CD4-positive, alpha-beta memory T cell (primary cell): ENCODE results near the gene STOX2. TPM values are rescaled to one million over a fixed set of nuclear protein-coding genes. Genes with fewer than 3 reads are reported as not detected.

Source experiments
- CTCF ChIA-PET: fragments of 350-600 bp; sonication (Branson Sonifier 250); formaldehyde crosslinking; loops from one replicate; lab custom pipeline; 2021; ENCODE audit warnings: inconsistent platforms; ENCODE audit not compliant: partially characterized antibody; lab: Charles Lee
- POLR2A ChIA-PET: fragments of 350-600 bp; sonication (Branson Sonifier 250); formaldehyde crosslinking; loops from one replicate; lab custom pipeline; 2021; ENCODE audit not compliant: partially characterized antibody; lab: Charles Lee
- DNase-seq, 5 donors: peaks; one replicate each; pipeline versions ENCODE4 v3.0.0 to v3.0.0-alpha.2; 2020 to 2022; ENCODE audit warnings: mixed read lengths in 1 of 5
- H3K27ac ChIP-seq: one replicate; pipeline ENCODE4 v1.7.0; 2013; ENCODE audit warnings: low read depth, low read length
- H3K27me3 ChIP-seq: 2 replicates; pipeline ENCODE4 v1.7.0; 2013; ENCODE audit warnings: mild to moderate bottlenecking, low read length, moderate library complexity; ENCODE audit not compliant: insufficient read depth
- H3K36me3 ChIP-seq: 2 replicates; pipeline ENCODE4 v1.7.0; 2013; ENCODE audit warnings: mild to moderate bottlenecking, low read length, moderate library complexity; ENCODE audit not compliant: insufficient read depth
- H3K4me1 ChIP-seq: 2 replicates; pipeline ENCODE4 v1.7.0; 2013; ENCODE audit warnings: mild to moderate bottlenecking, low read length, moderate library complexity; ENCODE audit not compliant: insufficient read depth
- H3K4me3 ChIP-seq, 2 donors: one replicate each; pipeline ENCODE4 v1.7.0; 2013; ENCODE audit warnings: low read length in 2 of 2, mild to moderate bottlenecking in 1 of 2
- H3K9me3 ChIP-seq, 2 donors: one replicate each; pipeline ENCODE4 v1.7.0; 2013; ENCODE audit warnings: low read length in 2 of 2, control low read depth in 1 of 2; ENCODE audit not compliant: control insufficient read depth in 1 of 2
- H3K27ac Mint-ChIP-seq, 7 donors: one replicate each; pipeline ENCODE4 v1.8.0; 2020 to 2021; ENCODE audit warnings: mixed read lengths in 7 of 7, mild to moderate bottlenecking in 6 of 7, inconsistent platforms in 3 of 7, moderate library complexity in 3 of 7
- H3K27me3 Mint-ChIP-seq, 2 donors: one replicate each; pipeline ENCODE4 v1.8.0; 2020 to 2021; ENCODE audit warnings: mixed read lengths in 2 of 2
- H3K36me3 Mint-ChIP-seq, 2 donors: one replicate each; pipeline ENCODE4 v1.8.0; 2020 to 2021; ENCODE audit warnings: mixed read lengths in 2 of 2, inconsistent platforms in 1 of 2, mild to moderate bottlenecking in 1 of 2
- H3K4me1 Mint-ChIP-seq, 4 donors: one replicate each; pipeline ENCODE4 v1.8.0; 2020 to 2021; ENCODE audit warnings: mixed read lengths in 4 of 4, mild to moderate bottlenecking in 1 of 4
- H3K4me3 Mint-ChIP-seq, 8 donors: one replicate each; pipeline ENCODE4 v1.8.0; 2020 to 2021; ENCODE audit warnings: mixed read lengths in 8 of 8, mild to moderate bottlenecking in 7 of 8, moderate library complexity in 6 of 8, inconsistent platforms in 3 of 8
- H3K9me3 Mint-ChIP-seq, 8 donors: one replicate each; pipeline ENCODE4 v1.8.0; 2020 to 2021; ENCODE audit warnings: mixed read lengths in 8 of 8, mild to moderate bottlenecking in 5 of 8, inconsistent platforms in 3 of 8, moderate library complexity in 1 of 8
- intact Hi-C: fragments of 100-400 bp; cut with micrococcal nuclease; formaldehyde crosslinking; loops from one replicate; pipeline ENCODE4 v1.15.1; 2023
- polyA plus RNA-seq, 2 donors: library from polyadenylated mRNA; unstranded; fragments of 300-500 nt; fragmentation: Illumina TruSeq; gene quantifications; one replicate each; pipeline ENCODE4 v1.2.3, GENCODE V29; 2021
- total RNA-seq, 2 experiments: library from RNA; stranded (reverse); gene quantifications; one replicate each; pipeline ENCODE4 v1.2.3, GENCODE V29; 2021

Gene STOX2
- total and polyA plus RNA-seq, 4 experiments from 2014 or later = not detected

DNA sequence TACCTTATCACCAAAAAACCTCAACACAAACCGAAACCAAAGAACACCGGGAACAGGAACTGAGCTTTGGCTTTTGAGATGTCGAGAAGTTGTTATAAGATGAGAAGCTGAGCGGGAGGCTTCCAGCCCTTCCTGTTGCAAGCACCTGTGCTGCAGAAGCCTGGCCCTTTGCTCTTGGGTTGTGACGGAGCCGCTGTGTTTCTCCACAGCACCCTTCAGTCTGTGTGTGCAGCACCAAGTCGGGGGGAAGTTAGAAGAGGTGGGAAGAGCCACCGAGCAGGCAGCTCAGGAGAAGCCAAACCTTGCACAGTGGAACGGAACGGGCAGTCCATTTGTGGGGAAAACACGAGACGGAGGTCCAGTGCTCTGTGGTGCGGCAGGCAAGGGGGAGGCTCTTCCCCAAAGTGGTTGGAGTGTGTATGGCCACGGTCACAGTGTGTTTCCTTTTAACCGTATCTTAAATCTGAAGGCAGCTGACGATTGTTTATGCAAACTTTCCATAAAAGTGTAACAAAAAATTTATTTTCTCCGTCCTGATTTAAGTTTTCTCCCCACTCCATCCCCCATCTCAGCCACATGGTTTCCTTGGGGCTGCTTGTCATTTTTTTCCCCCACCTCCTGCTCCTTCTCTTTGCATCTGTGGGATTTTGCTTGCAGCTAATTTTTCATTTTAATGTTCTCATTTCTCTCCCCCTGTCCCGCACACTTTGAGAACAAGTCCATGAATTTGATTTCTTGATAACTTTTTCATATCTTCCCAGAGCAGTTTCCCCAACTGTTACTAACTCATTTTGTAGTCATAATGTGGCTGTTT, 123.7 kb downstream of the STOX2 start:
- Mint-ChIP-seq H3K36me3 (no peaks in the 10 kb centered on the region), H3K27me3 (peaks cover 9% of the 10 kb centered on the region in 2 donors), H3K4me3 (peak overlapping the region; percentile 86 to 95 (median 88)), H3K4me1 (peaks cover 19 to 24% (median 20%) of the 10 kb centered on the region in 4 donors), H3K27ac (peak overlapping the region in 5 of 7 donors; percentile 19 to 82 (median 48)), H3K9me3 (no peaks in the 10 kb centered on the region)
- intact Hi-C loops = no loop called here
- no peak overlapping the region for H3K27ac ChIP-seq
- DNase-seq = peak in 4 of 5 donors; percentile 11 to 17 (median 14)
- H3K4me3 ChIP-seq = peak overlapping the region; percentile 21 to 26
- peaks cover 12% of the 10 kb centered on the region for H3K4me1 ChIP-seq
- H3K27me3 ChIP-seq = no peaks in the 10 kb centered on the region
- ChIA-PET CTCF (no interaction called here), POLR2A (interaction anchor here (0.9 kb wide), 1 partner anchor 10 kb away, joined by 3 read pairs; no protein-coding TSS in a partner anchor)
- H3K9me3 ChIP-seq = no peaks in the 10 kb centered on the region
- H3K36me3 ChIP-seq = no peaks in the 10 kb centered on the region

DNA sequence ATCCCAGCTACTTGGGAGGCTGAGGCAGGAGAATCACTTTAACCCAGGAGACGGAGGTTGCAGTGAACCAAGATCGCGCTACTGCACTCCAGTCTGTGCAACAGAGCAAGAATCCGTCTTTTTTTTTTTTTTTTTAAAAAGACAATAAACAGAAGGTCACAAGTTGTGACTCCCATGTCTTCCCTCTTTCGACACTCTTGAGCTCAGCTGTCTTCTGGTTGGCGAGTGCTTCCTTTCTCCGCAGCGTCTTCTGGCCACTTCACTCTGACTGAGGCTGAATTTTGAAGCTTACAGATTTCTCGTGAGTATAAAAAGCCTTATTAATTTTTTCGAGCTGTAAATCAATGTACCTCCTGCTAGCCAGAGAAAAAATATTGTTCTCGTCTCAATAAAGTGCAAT, 124.9 kb downstream of the STOX2 start:
- Mint-ChIP-seq H3K4me1 (peaks cover 19 to 24% (median 20%) of the 10 kb centered on the region in 4 donors), H3K27ac (no peak overlapping the region), H3K27me3 (peaks cover 8 to 9% of the 10 kb centered on the region in 2 donors), H3K9me3 (no peaks in the 10 kb centered on the region), H3K4me3 (no peak overlapping the region), H3K36me3 (no peaks in the 10 kb centered on the region)
- H3K27ac ChIP-seq = no peak overlapping the region
- intact Hi-C loops = no loop called here
- ChIA-PET CTCF (no interaction called here), POLR2A (no interaction called here)
- no peaks in the 10 kb centered on the region for H3K27me3 ChIP-seq
- no peak for DNase-seq
- H3K4me3 ChIP-seq = no peak overlapping the region
- peaks cover 12% of the 10 kb centered on the region for H3K4me1 ChIP-seq
- no peaks in the 10 kb centered on the region for H3K36me3 ChIP-seq
- H3K9me3 ChIP-seq = no peaks in the 10 kb centered on the region

DNA sequence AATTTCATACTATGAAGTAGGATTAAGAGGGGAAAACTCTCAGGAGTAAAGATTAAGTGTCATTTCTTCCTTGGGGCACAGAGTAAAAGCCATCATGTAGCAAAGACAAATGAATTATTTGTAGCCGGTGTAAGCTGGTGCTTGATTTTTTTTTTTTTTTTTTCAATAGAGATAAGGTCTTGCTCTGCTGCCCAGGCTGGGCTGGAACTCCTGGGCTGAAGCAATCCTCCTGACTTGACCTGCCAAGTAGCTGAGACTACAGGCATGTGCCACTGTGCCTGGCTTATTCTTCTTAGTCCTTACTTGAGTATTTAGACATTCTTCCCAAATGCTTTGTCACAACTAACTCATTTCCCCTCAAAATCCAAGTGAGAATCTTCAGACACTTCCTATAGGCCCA, 125.7 kb downstream of the STOX2 start:
- no peak overlapping the region for H3K27ac ChIP-seq
- no peaks in the 10 kb centered on the region for H3K36me3 ChIP-seq
- Mint-ChIP-seq H3K36me3 (no peaks in the 10 kb centered on the region), H3K4me1 (peaks cover 19 to 24% (median 20%) of the 10 kb centered on the region in 4 donors), H3K4me3 (peak overlapping the region in 1 of 8 donors; percentile 40), H3K9me3 (no peaks in the 10 kb centered on the region), H3K27ac (no peak overlapping the region), H3K27me3 (peaks cover 9 to 10% of the 10 kb centered on the region in 2 donors)
- no peak overlapping the region for H3K4me3 ChIP-seq
- intact Hi-C loops = no loop called here
- no peaks in the 10 kb centered on the region for H3K27me3 ChIP-seq
- no peak for DNase-seq
- peaks cover 12% of the 10 kb centered on the region for H3K4me1 ChIP-seq
- POLR2A ChIA-PET = no interaction called here
- CTCF ChIA-PET = no interaction called here
- H3K9me3 ChIP-seq = no peaks in the 10 kb centered on the region

DNA sequence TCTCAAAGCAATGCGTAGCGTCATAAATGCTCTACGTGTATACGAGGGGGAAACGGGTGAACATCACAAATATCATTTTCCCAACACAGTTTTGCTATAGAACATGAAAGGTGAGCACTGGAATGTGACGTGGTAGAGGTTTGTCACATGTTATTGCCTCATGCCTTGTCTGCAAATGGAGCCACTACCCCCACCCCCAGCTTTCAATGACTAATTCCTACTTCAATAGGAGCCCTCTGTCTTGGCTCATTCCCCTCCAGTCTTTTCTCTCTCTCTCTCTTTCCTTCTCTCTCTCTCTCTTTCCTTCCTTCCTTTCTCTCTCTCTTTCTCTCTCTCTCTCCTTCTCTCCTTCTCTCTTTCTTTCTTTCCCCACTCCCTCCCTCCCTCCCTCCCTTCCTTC, 127.0 kb downstream of the STOX2 start:
- Histone ChIP-seq H3K9me3 (no peaks in the 10 kb centered on the region), H3K36me3 (no peaks in the 10 kb centered on the region), H3K4me3 (no peak overlapping the region), H3K27ac (no peak overlapping the region), H3K27me3 (no peaks in the 10 kb centered on the region), H3K4me1 (peaks cover 12% of the 10 kb centered on the region)
- ChIA-PET POLR2A (no interaction called here), CTCF (no interaction called here)
- Mint-ChIP-seq H3K9me3 (no peaks in the 10 kb centered on the region), H3K4me3 (no peak overlapping the region), H3K4me1 (peaks cover 19 to 24% (median 20%) of the 10 kb centered on the region in 4 donors), H3K36me3 (no peaks in the 10 kb centered on the region), H3K27me3 (peaks cover 9 to 10% of the 10 kb centered on the region in 2 donors), H3K27ac (no peak overlapping the region)
- no peak for DNase-seq
- intact Hi-C loops = no loop called here

DNA sequence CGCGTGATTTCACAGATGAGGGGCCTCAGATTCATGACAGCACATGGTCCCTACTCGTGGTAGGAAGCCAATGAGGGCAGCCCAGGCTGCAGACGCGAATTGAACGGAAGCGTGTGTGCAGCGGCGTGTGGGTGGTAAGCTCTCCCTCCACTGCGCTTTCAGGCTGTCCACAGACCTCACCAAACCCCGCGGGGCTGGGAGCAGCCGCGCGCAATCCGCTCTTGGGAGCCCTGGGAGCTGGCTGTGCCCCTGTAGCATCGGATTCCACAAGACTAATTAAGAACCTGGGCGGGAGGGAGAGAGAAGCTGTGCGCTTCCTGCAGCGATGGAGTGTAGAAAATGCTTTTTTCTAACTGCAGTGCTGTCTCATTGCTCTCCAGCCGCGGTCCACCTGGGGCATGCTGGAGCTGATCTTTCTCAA, 134.9 kb downstream of the STOX2 start:
- Mint-ChIP-seq H3K4me3 (peak overlapping the region in 2 of 8 donors; percentile 36 to 51), H3K36me3 (no peaks in the 10 kb centered on the region), H3K27me3 (peaks cover 21 to 25% of the 10 kb centered on the region in 2 donors), H3K9me3 (peaks cover 0 to 1% (median 0%) of the 10 kb centered on the region in 8 donors), H3K4me1 (peaks cover 0 to 15% (median 6%) of the 10 kb centered on the region in 4 donors), H3K27ac (no peak overlapping the region)
- Histone ChIP-seq H3K27me3 (no peaks in the 10 kb centered on the region), H3K36me3 (no peaks in the 10 kb centered on the region), H3K27ac (no peak overlapping the region), H3K4me1 (no peaks in the 10 kb centered on the region), H3K9me3 (no peaks in the 10 kb centered on the region), H3K4me3 (no peak overlapping the region)
- ChIA-PET CTCF (no interaction called here), POLR2A (interaction anchor here (1.3 kb wide), 1 partner anchor 11 kb away, joined by 3 read pairs; no protein-coding TSS in a partner anchor)
- intact Hi-C loops = no loop called here
- no peak for DNase-seq

DNA sequence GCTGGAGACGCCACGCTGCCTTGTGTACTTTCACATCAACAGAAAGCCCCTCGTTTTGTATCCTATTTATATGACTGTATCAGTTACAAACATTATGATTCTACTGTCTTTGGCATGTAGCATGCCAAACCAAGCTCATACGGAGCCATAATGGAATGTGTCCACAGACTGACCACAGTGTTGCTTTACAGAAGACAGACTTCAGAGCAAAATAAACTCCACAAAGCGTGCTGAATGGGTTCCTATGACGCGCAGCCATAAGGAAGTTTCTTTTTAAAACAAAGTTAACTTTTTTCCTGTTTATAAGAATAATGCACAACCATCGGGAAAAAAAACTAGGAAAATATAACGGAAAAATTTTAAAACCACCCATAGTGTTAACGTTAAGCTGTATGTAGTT, 136.0 kb downstream of the STOX2 start:
- Mint-ChIP-seq H3K9me3 (peaks cover 0 to 8% (median 6%) of the 10 kb centered on the region in 8 donors), H3K27ac (no peak overlapping the region), H3K27me3 (peaks cover 19 to 27% of the 10 kb centered on the region in 2 donors), H3K36me3 (no peaks in the 10 kb centered on the region), H3K4me1 (peaks cover 0 to 15% (median 6%) of the 10 kb centered on the region in 4 donors), H3K4me3 (no peak overlapping the region)
- DNase-seq = no peak
- H3K27me3 ChIP-seq = no peaks in the 10 kb centered on the region
- intact Hi-C loops = no loop called here
- H3K4me1 ChIP-seq = no peaks in the 10 kb centered on the region
- CTCF ChIA-PET = no interaction called here
- no peaks in the 10 kb centered on the region for H3K36me3 ChIP-seq
- POLR2A ChIA-PET = no interaction called here
- no peaks in the 10 kb centered on the region for H3K9me3 ChIP-seq
- no peak overlapping the region for H3K4me3 ChIP-seq
- no peak overlapping the region for H3K27ac ChIP-seq

DNA sequence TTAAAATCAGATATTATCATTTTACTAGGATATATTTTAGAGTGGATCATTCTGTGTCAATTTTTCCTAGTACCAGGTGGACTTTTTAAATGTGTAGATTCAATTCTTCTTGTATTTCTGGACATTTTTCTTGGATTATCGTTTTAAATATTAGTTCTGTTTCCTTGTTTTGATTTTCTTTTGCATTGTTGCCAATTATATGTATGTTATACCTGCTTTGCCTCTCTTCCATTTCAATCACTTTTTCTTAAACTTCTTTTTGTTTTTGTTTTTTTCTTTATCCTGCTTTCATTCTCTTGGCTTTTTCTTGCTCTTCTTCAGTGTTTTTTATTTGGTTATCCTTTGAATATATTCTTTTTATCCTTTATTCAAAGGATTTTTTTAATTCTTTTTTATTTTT, 141.0 kb downstream of the STOX2 start:
- H3K27me3 Mint-ChIP-seq = peaks cover 14% of the 10 kb centered on the region in 2 donors
- Histone ChIP-seq H3K9me3 (no peaks in the 10 kb centered on the region), H3K4me1 (no peaks in the 10 kb centered on the region), H3K36me3 (no peaks in the 10 kb centered on the region), H3K27ac (no peak overlapping the region), H3K4me3 (no peak overlapping the region), H3K27me3 (no peaks in the 10 kb centered on the region)
- CTCF ChIA-PET = no interaction called here
- H3K9me3 Mint-ChIP-seq = peaks cover 0 to 24% (median 22%) of the 10 kb centered on the region in 8 donors
- H3K4me3 Mint-ChIP-seq = no peak overlapping the region
- H3K27ac Mint-ChIP-seq = no peak overlapping the region
- H3K4me1 Mint-ChIP-seq = no peaks in the 10 kb centered on the region
- POLR2A ChIA-PET = no interaction called here
- H3K36me3 Mint-ChIP-seq = no peaks in the 10 kb centered on the region
- DNase-seq = no peak
- intact Hi-C loops = no loop called here
